ENCODE measurements around the gene LIMCH1. TPM values are rescaled to one million over a fixed set of nuclear protein-coding genes. Genes with fewer than 3 reads are reported as not detected.

LIMCH1 gene
- total RNA-seq, 1 experiment from 2014 or later: 3.3 TPM

DNA sequence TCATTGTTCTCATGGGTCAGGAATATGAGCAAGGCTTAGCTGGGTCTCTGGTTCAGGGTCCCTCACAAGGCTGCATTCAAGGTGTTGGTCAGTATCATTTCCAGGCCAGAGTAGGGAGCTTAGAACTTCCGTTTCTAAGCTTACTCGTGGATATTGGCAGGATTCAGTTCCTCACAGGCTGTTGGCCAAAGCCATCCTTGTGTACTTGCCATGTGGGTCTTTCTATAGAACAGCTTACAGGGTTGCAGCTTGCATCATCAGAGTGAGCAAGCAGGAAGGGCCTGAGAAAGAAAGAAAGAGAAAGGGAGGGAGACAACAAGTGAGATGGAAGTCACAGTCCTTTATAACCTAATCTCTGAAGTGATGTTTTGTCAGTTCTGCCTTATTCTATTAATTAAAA, 5.1 kb upstream of the LIMCH1 start:
- no peak overlapping the region for H2BK20ac ChIP-seq (ENCODE audit: low read depth, low read length, poor library complexity, severe bottlenecking)
- no peak overlapping the region for H3T11ph ChIP-seq (ENCODE audit: low read length)
- H3K9me3 ChIP-seq (ENCODE audit: control insufficient read depth, low read depth, low read length): no peaks in the 10 kb centered on the region
- H3K4me2 ChIP-seq (ENCODE audit: insufficient read depth, insufficient read length, low read length): no peak overlapping the region
- H2AK5ac ChIP-seq (ENCODE audit: insufficient read length, low read length): no peak overlapping the region
- H3K4me3 Mint-ChIP-seq: no peak overlapping the region
- H3K4ac ChIP-seq (ENCODE audit: low read depth, low read length): no peak overlapping the region
- WGBS (ENCODE audit: extremely low coverage, insufficient read length, low lambda C conversion rate): no CpG with 5 or more reads among the region's 2 CpGs
- no peak for DNase-seq
- H3K23ac ChIP-seq (ENCODE audit: insufficient read length, low read depth, low read length): no peak overlapping the region
- H4K8ac ChIP-seq (replicated peaks; ENCODE audit: insufficient read length, low read depth, low read length): no peak overlapping the region
- peaks cover 1 to 9% of the 10 kb centered on the region in 2 experiments for H3K4me1 Mint-ChIP-seq
- H3K9me3 Mint-ChIP-seq: no peaks in the 10 kb centered on the region
- no peak overlapping the region for H2AFZ ChIP-seq (ENCODE audit: low read length)
- no peaks in the 10 kb centered on the region for H3K79me2 ChIP-seq (ENCODE audit: insufficient read depth, low read length)
- H3K27me3 Mint-ChIP-seq (ENCODE audit: low read depth): peaks cover 2% of the 10 kb centered on the region; the same call in 1 of the 2 replicates
- H3K79me1 ChIP-seq (ENCODE audit: insufficient read depth, low read depth, low read length, poor library complexity, severe bottlenecking): no peaks in the 10 kb centered on the region
- H3K9ac ChIP-seq (ENCODE audit: extremely low read depth, insufficient read length, low read length): no peak overlapping the region
- H3K27ac Mint-ChIP-seq: no peak overlapping the region; a peak in 1 of 7 replicates
- TF ChIP-seq, protein P1, sequence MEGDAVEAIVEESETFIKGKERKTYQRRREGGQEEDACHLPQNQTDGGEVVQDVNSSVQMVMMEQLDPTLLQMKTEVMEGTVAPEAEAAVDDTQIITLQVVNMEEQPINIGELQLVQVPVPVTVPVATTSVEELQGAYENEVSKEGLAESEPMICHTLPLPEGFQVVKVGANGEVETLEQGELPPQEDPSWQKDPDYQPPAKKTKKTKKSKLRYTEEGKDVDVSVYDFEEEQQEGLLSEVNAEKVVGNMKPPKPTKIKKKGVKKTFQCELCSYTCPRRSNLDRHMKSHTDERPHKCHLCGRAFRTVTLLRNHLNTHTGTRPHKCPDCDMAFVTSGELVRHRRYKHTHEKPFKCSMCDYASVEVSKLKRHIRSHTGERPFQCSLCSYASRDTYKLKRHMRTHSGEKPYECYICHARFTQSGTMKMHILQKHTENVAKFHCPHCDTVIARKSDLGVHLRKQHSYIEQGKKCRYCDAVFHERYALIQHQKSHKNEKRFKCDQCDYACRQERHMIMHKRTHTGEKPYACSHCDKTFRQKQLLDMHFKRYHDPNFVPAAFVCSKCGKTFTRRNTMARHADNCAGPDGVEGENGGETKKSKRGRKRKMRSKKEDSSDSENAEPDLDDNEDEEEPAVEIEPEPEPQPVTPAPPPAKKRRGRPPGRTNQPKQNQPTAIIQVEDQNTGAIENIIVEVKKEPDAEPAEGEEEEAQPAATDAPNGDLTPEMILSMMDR (conservative IDR thresholded peaks at IDR 0.05): no peak
- H3K23me2 ChIP-seq (ENCODE audit: insufficient read length, low read depth, low read length, poor library complexity, severe bottlenecking): no peaks in the 10 kb centered on the region
- H3K27ac ChIP-seq (ENCODE audit: insufficient read length, low read depth, low read length): no peak overlapping the region
- H4K91ac ChIP-seq (ENCODE audit: insufficient read length, low read depth, low read length): no peak overlapping the region
- H2BK5ac ChIP-seq (ENCODE audit: insufficient read length, low read length): no peak overlapping the region
- H4K5ac ChIP-seq (ENCODE audit: insufficient read length, low read depth, low read length): no peak overlapping the region
- no peaks in the 10 kb centered on the region for H3K36me3 Mint-ChIP-seq (ENCODE audit: insufficient read depth in 1 of 3, low read depth in 3 of 3)
- no peak overlapping the region for H2BK15ac ChIP-seq (ENCODE audit: low read depth, low read length)
- H3K14ac ChIP-seq (ENCODE audit: insufficient read depth, low read length): no peak overlapping the region
- H3K56ac ChIP-seq (ENCODE audit: insufficient read length, low read depth, low read length): no peak overlapping the region
- no peak overlapping the region for H3K18ac ChIP-seq (ENCODE audit: insufficient read length, low read depth, low read length)
- H3K4me1 ChIP-seq (ENCODE audit: insufficient read depth, low read length): 0 out of 2 replicates have a peak, but pooled peaks cover 2% of the 10 kb centered on the region
- H4K20me1 ChIP-seq (ENCODE audit: control insufficient read depth, insufficient read depth, insufficient read length): no peaks in the 10 kb centered on the region
- no peak overlapping the region for H2BK12ac ChIP-seq (ENCODE audit: insufficient read length, low read depth, low read length)
- no peaks in the 10 kb centered on the region for H3K27me3 ChIP-seq (ENCODE audit: insufficient read depth, low read length)
- H2BK120ac ChIP-seq (ENCODE audit: low read depth, low read length, poor library complexity, severe bottlenecking): no peak overlapping the region
